Suprapubic skin (tissue), 4 donors: ENCODE measurements around the gene LAMC3. TPM values are rescaled to one million over a fixed set of nuclear protein-coding genes. Genes with fewer than 3 reads are reported as not detected.

Experiments
- DNase-seq, 2 donors: peaks; one replicate each; pipeline ENCODE4 v3.0.0-alpha.2; 2019; ENCODE audit warnings: low spot score in 2 of 2
- H3K27ac ChIP-seq: fragments of 200-600 bp; sonication (generic); one replicate; pipeline ENCODE4 v1.5.1; 2019
- H3K27me3 ChIP-seq: fragments of 200-600 bp; sonication (generic); one replicate; pipeline ENCODE4 v1.5.1; 2019
- H3K36me3 ChIP-seq: fragments of 200-600 bp; sonication (generic); one replicate; pipeline ENCODE4 v1.5.1; 2019
- H3K4me1 ChIP-seq: fragments of 200-600 bp; sonication (generic); one replicate; pipeline ENCODE4 v1.5.1; 2019
- H3K4me3 ChIP-seq: fragments of 200-600 bp; sonication (generic); one replicate; pipeline ENCODE4 v1.5.1; 2019; ENCODE audit warnings: mild to moderate bottlenecking
- H3K9me3 ChIP-seq: fragments of 200-600 bp; sonication (generic); one replicate; pipeline ENCODE4 v1.5.1; 2019
- CTCF ChIP-seq, 2 donors: fragments of 200-600 bp in 1 of 2; fragments of 450-650 bp in 1 of 2; sonication (generic) in 1 of 2; IDR thresholded peaks; one replicate each; pipeline ENCODE4 v1.5.1; 2016 to 2019; ENCODE audit warnings: antibody characterized with exemption in 2 of 2, mild to moderate bottlenecking in 1 of 2, moderate library complexity in 1 of 2
- EP300 ChIP-seq: sonication (generic); formaldehyde crosslinking; IDR thresholded peaks from one replicate; pipeline ENCODE4 v1.6.1; 2017; ENCODE audit warnings: antibody characterized with exemption
- POLR2A ChIP-seq, 2 donors: fragments of 450-650 bp; IDR thresholded peaks; one replicate each; pipeline ENCODE4 v1.6.1; 2017; ENCODE audit warnings: antibody characterized with exemption in 2 of 2, mild to moderate bottlenecking in 2 of 2, moderate library complexity in 2 of 2
- POLR2AphosphoS5 ChIP-seq, 3 donors: sonication (generic); formaldehyde crosslinking; IDR thresholded peaks; one replicate each; pipeline ENCODE4 v1.6.1; 2017; ENCODE audit warnings: antibody characterized with exemption in 3 of 3
- WGBS: methylation state at CpG from one replicate; pipeline ENCODE4 v1.1.5; 2018; 5-methylcytosine and 5-hydroxymethylcytosine counted together
- total RNA-seq, 4 donors: library from RNA; depleted of rRNA; stranded (reverse); fragments of >200 nt; gene quantifications; one replicate each; pipeline ENCODE4 v1.1.0, GENCODE V29; 2016

LAMC3 gene
- total RNA-seq, 4 donors from 2014 or later, result 4.0 to 16.9 (median 5.2) TPM

DNA sequence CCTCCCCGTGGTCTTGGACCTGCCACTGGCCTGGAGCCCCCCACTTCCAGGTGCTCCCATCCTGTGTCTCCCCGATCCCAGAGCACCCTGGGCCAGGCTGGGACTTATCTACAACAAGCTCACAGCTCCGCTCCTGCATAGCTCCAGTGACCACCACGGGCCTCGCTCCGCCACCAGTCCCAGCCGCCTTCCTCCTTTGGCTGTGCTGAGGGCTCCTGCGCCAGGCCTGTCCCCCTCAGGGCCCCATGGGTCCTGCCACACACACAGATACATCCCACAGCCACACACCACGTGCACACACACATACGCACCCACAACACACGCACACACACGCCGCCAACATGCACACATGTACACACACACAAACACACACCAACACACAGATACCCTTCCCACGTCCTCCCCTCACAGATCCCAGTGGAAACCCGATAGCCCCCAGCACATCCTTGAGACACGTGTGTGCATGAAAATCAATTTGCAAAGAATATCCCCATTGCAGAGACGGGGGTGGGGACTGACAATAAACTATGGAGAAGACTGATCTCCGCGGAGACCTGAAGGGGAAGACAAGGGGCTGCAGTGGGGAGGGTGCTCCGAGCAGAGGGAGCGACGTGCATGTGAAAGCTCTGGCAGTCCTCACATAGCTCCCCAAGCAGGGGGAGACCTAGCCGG, 18.5 kb upstream of the LAMC3 start:
- Histone ChIP-seq H3K4me3 (no peak overlapping the region), H3K4me1 (peaks cover under 1% of the 10 kb centered on the region), H3K27me3 (peaks cover 37% of the 10 kb centered on the region), H3K36me3 (no peaks in the 10 kb centered on the region), H3K27ac (no peak overlapping the region), H3K9me3 (no peaks in the 10 kb centered on the region)
- WGBS, result 49% methylated on average over 23 of the region's 23 CpGs
- TF ChIP-seq EP300, result no peak
- TF ChIP-seq POLR2AphosphoS5 (IDR thresholded peaks at IDR 0.05), result no peak
- no peak for TF ChIP-seq POLR2A (IDR thresholded peaks at IDR 0.05)
- TF ChIP-seq CTCF (IDR thresholded peaks at IDR 0.05), result no peak
- no peak for DNase-seq

DNA sequence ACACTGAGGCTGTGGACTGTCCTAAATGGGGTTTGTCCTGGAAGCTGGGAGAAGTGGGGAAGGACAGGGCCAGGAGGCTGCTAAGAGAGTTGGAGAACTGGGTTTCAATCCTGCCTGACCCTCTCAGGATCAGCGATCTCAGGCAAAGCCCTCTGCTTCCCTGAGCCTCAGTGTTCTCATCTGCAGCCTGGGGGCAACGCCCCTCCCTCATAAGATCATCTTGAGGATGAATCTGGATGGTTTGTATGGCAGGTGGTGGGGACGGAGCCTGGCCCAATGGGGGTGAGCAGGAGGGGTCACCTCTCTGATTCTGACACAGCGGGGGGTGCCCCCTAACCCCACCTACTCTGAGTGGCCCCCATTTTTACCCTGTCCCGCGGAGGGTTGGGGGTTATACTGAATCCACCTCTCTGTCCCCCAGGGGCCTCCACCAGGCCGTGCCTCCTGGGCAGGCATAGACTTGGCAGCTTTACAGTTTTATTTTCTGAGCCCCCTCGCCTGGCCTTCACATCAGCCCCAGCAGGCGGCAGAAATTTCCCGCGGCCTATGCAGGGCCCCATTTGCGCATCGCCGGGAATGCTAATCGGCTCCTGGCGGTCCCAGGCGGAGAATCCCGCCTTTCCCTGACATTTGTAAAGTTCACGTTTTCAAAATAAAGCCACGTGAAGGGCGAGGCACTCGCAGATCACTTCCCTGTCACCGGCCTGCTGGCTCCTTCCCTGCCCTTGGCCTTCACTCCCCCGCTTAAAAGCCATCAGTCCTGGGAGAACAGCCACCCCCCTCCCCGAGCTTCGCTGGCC, 17.8 kb upstream of the LAMC3 start:
- peaks cover 31% of the 10 kb centered on the region for H3K27me3 ChIP-seq

GRCh38 chr9:130991778-130992681, 16.9 kb upstream of the LAMC3 start:
- WGBS, result 66% methylated on average over 18 of the region's 20 CpGs
- Histone ChIP-seq H3K4me3 (no peak overlapping the region), H3K36me3 (no peaks in the 10 kb centered on the region), H3K27ac (no peak overlapping the region), H3K27me3 (peaks cover 26% of the 10 kb centered on the region), H3K4me1 (peaks cover 3% of the 10 kb centered on the region), H3K9me3 (no peaks in the 10 kb centered on the region)
- no peak for DNase-seq
- no peak for TF ChIP-seq POLR2A (IDR thresholded peaks at IDR 0.05)
- TF ChIP-seq POLR2AphosphoS5 (IDR thresholded peaks at IDR 0.05), result no peak
- no peak for TF ChIP-seq CTCF (IDR thresholded peaks at IDR 0.05)
- no peak for TF ChIP-seq EP300

More for the DNA sequence above, 17.8 kb upstream of the LAMC3 start:
- no peaks in the 10 kb centered on the region for H3K9me3 ChIP-seq
- H3K36me3 ChIP-seq, result no peaks in the 10 kb centered on the region
- TF ChIP-seq POLR2A (IDR thresholded peaks at IDR 0.05) (no peak), CTCF (IDR thresholded peaks at IDR 0.05) (no peak), EP300 (no peak), POLR2AphosphoS5 (IDR thresholded peaks at IDR 0.05) (no peak)
- peaks cover 3% of the 10 kb centered on the region for H3K4me1 ChIP-seq
- H3K27ac ChIP-seq, result no peak overlapping the region
- no peak for DNase-seq
- no peak overlapping the region for H3K4me3 ChIP-seq
- whole genome bisulfite sequencing, result 53% methylated on average over 25 of the region's 26 CpGs

- Histone ChIP-seq H3K27me3 (peaks cover 26% of the 10 kb centered on the region), H3K36me3 (no peaks in the 10 kb centered on the region), H3K27ac (no peak overlapping the region), H3K4me1 (peaks cover 3% of the 10 kb centered on the region), H3K9me3 (no peaks in the 10 kb centered on the region), H3K4me3 (no peak overlapping the region)
- WGBS, result 87% methylated on average over 10 of the region's 10 CpGs
- no peak for TF ChIP-seq POLR2A (IDR thresholded peaks at IDR 0.05)
- no peak for TF ChIP-seq POLR2AphosphoS5 (IDR thresholded peaks at IDR 0.05)
- TF ChIP-seq CTCF (IDR thresholded peaks at IDR 0.05), result no peak
- no peak for TF ChIP-seq EP300
- no peak for DNase-seq
These were observed 16.3 kb upstream of the LAMC3 start for GRCh38 chr9:130992682-130993032.
